Activated naive CD4-positive, alpha-beta T cell treated with Interleukin-2 at 50 U/mL for 16 hours (primary cell): ENCODE measurements around the gene DCAF11.
"Not testable (repeated sequence)": the region's sequence is repeated elsewhere in the genome, so short reads cannot be mapped to it uniquely, and the experiment has no call there.

Source experiments
- DNase-seq: peaks from one replicate; pipeline ENCODE4 v3.0.0-alpha.2; 2020

The DCAF11 gene

GRCh38 chr14:24098229-24098926 lies 16.2 kb upstream of the DCAF11 start:
- DNase-seq = no peak

- no peak for DNase-seq
These were observed 15.4 kb upstream of the DCAF11 start for GRCh38 chr14:24098927-24099813.

GRCh38 chr14:24100197-24100981 lies 14.2 kb upstream of the DCAF11 start:
- DNase-seq = no peak

- DNase-seq = no peak
These were observed 13.5 kb upstream of the DCAF11 start for GRCh38 chr14:24100982-24101494.

- DNase-seq = no peak
These were observed 12.1 kb upstream of the DCAF11 start for GRCh38 chr14:24102357-24103048.

GRCh38 chr14:24103451-24103850 lies 11.1 kb upstream of the DCAF11 start:
- no peak for DNase-seq

- DNase-seq = not testable (repeated sequence)
These were observed 8.9 kb upstream of the DCAF11 start for GRCh38 chr14:24105609-24106239.

- DNase-seq = no peak
These were observed 7.8 kb upstream of the DCAF11 start for GRCh38 chr14:24106672-24107271.

- no peak for DNase-seq
These were observed 6.2 kb upstream of the DCAF11 start for GRCh38 chr14:24108336-24108874.

- DNase-seq = no peak
These were observed 4.5 kb upstream of the DCAF11 start for GRCh38 chr14:24110060-24110459.

- no peak for DNase-seq
These were observed 4.1 kb upstream of the DCAF11 start for GRCh38 chr14:24110523-24110922.

- no peak for DNase-seq
These were observed 1.2 kb upstream of the DCAF11 start for GRCh38 chr14:24113379-24113800.

GRCh38 chr14:24113801-24114531 lies 611 bp upstream of the DCAF11 start:
- peak; percentile 80 for DNase-seq

- DNase-seq = no peak
These were observed 998 bp downstream of the DCAF11 start for GRCh38 chr14:24115422-24116127.

- no peak for DNase-seq
These were observed 1.7 kb downstream of the DCAF11 start for GRCh38 chr14:24116128-24116814.

- DNase-seq = no peak
These were observed 2.6 kb downstream of the DCAF11 start for GRCh38 chr14:24117179-24117578.

- no peak for DNase-seq
These were observed 5.1 kb downstream of the DCAF11 start for GRCh38 chr14:24119691-24120090.

GRCh38 chr14:24121210-24121609 lies 6.6 kb downstream of the DCAF11 start:
- DNase-seq = no peak

GRCh38 chr14:24122416-24122815 lies 7.8 kb downstream of the DCAF11 start:
- no peak for DNase-seq
